ENCODE results near the gene EFCAB7. TPM values are rescaled to one million over a fixed set of nuclear protein-coding genes. Genes with fewer than 3 reads are reported as not detected.

The EFCAB7 gene
- total RNA-seq, 1 donor from 2014 or later: 11.0 TPM

GRCh38 chr1:63533931-63534330, 10.6 kb downstream of the EFCAB7 start:
- no peak for TF ChIP-seq CTCF (conservative IDR thresholded peaks at IDR 0.05)
- Mint-ChIP-seq H3K4me1 (no peaks in the 10 kb centered on the region), H3K27ac (ENCODE audit: unreplicated experiment) (no peak overlapping the region), H3K9me3 (no peaks in the 10 kb centered on the region), H3K4me3 (no peak overlapping the region), H3K36me3 (ENCODE audit: low read depth) (no peaks in the 10 kb centered on the region), H3K27me3 (ENCODE audit: low read depth) (no peaks in the 10 kb centered on the region)
- DNase-seq (ENCODE audit: low read depth, low spot score): no peak

GRCh38 chr1:63534406-63534805, 11.1 kb downstream of the EFCAB7 start:
- no peaks in the 10 kb centered on the region for H3K36me3 Mint-ChIP-seq (ENCODE audit: low read depth)
- no peak for DNase-seq (ENCODE audit: low read depth, low spot score)
- no peaks in the 10 kb centered on the region for H3K4me1 Mint-ChIP-seq
- no peaks in the 10 kb centered on the region for H3K9me3 Mint-ChIP-seq
- no peak for TF ChIP-seq CTCF (conservative IDR thresholded peaks at IDR 0.05)
- no peaks in the 10 kb centered on the region for H3K27me3 Mint-ChIP-seq (ENCODE audit: low read depth)
- H3K4me3 Mint-ChIP-seq: no peak overlapping the region
- H3K27ac Mint-ChIP-seq (ENCODE audit: unreplicated experiment): no peak overlapping the region

- Mint-ChIP-seq H3K27ac (ENCODE audit: unreplicated experiment) (no peak overlapping the region), H3K9me3 (no peaks in the 10 kb centered on the region), H3K4me3 (no peak overlapping the region), H3K36me3 (ENCODE audit: low read depth) (peaks cover 2% of the 10 kb centered on the region), H3K4me1 (no peaks in the 10 kb centered on the region), H3K27me3 (ENCODE audit: low read depth) (no peaks in the 10 kb centered on the region)
- no peak for DNase-seq (ENCODE audit: low read depth, low spot score)
- no peak for TF ChIP-seq CTCF (conservative IDR thresholded peaks at IDR 0.05)
These were observed 13.7 kb downstream of the EFCAB7 start for GRCh38 chr1:63537006-63537405.

- Mint-ChIP-seq H3K4me3 (no peak overlapping the region), H3K9me3 (peaks cover 3% of the 10 kb centered on the region), H3K27ac (ENCODE audit: unreplicated experiment) (no peak overlapping the region), H3K27me3 (ENCODE audit: low read depth) (no peaks in the 10 kb centered on the region), H3K4me1 (no peaks in the 10 kb centered on the region), H3K36me3 (ENCODE audit: low read depth) (peaks cover 7% of the 10 kb centered on the region)
- peak; percentile 68 for TF ChIP-seq CTCF (conservative IDR thresholded peaks at IDR 0.05)
- no peak for DNase-seq (ENCODE audit: low read depth, low spot score)
These were observed 14.6 kb downstream of the EFCAB7 start for GRCh38 chr1:63537940-63538339.

- H3K4me3 Mint-ChIP-seq: no peak overlapping the region
- no peaks in the 10 kb centered on the region for H3K4me1 Mint-ChIP-seq
- H3K36me3 Mint-ChIP-seq (ENCODE audit: low read depth): peaks cover 18% of the 10 kb centered on the region
- no peaks in the 10 kb centered on the region for H3K27me3 Mint-ChIP-seq (ENCODE audit: low read depth)
- H3K27ac Mint-ChIP-seq (ENCODE audit: unreplicated experiment): no peak overlapping the region
- H3K9me3 Mint-ChIP-seq: peaks cover 4% of the 10 kb centered on the region
- TF ChIP-seq CTCF (conservative IDR thresholded peaks at IDR 0.05): no peak
- DNase-seq (ENCODE audit: low read depth, low spot score): no peak
These were observed 22.5 kb downstream of the EFCAB7 start for GRCh38 chr1:63545780-63546179.
